ENCODE data around the gene HGFAC. TPM values are rescaled to one million over a fixed set of nuclear protein-coding genes. Genes with fewer than 3 reads are reported as not detected.
A peak's percentile ranks its signal among the peaks of the same experiment; 100 is the strongest.

HGFAC gene
- total RNA-seq, 6 donors from 2014 or later, result 0.20 to 1.1 (median 0.49) TPM; not detected in 1

DNA sequence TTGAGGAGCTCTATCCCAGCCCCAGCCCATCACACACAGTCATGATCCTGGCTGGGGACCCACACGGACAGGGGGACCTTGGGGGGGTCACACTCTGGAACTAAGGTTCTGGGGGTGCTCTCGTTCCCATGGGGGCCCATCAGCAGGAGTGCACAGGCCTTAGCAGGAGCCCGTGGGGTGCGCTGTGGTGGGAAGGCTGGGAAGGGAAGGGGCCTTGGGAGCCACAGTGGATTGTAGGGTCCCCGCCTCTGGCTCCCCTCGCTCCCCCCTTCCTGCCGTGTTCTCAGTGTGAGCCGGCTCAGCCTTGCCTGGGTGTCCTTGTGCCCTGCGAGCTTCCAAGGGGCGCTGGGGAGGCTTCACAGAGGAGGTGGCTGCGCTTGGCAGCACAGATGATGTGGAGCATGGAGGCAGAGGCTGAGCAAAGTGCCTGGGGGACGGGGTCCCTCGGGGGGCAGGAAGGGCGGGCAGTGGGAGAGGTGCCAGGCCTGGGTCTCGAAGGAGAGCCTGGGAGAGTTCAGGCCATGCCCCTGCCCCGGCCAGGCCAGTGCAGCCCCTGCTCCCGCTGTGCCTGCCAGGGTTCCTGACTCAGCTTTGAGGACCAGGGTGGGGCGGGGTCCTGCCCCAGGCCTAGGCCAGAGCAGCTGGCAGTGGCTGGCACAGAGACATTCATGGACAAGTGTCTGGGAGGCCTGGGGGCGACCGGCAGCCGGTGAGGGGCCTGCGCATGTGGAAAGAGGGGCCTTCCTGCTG is 5.5 kb upstream of the HGFAC start:
- WGBS, 2 donors, result 85 to 90% methylated on average over 7 to 22 of the region's 22 CpGs
- H3K27ac ChIP-seq, result peak overlapping the region in 1 of 4 donors; percentile 25
- ATAC-seq (ENCODE audit: low FRiP score in 2 of 2), result no peak
- no peaks in the 10 kb centered on the region for H3K9me3 ChIP-seq
- peaks cover 0 to 10% (median 5%) of the 10 kb centered on the region in 4 donors for H3K4me1 ChIP-seq
- H3K36me3 ChIP-seq, result peaks cover 0 to 14% (median 6%) of the 10 kb centered on the region in 4 donors
- TF ChIP-seq POLR2AphosphoS5 (IDR thresholded peaks at IDR 0.05), result no peak
- no peak for TF ChIP-seq POLR2A (IDR thresholded peaks at IDR 0.05)
- no peak for TF ChIP-seq EP300 (IDR thresholded peaks at IDR 0.05)
- TF ChIP-seq, protein P1, sequence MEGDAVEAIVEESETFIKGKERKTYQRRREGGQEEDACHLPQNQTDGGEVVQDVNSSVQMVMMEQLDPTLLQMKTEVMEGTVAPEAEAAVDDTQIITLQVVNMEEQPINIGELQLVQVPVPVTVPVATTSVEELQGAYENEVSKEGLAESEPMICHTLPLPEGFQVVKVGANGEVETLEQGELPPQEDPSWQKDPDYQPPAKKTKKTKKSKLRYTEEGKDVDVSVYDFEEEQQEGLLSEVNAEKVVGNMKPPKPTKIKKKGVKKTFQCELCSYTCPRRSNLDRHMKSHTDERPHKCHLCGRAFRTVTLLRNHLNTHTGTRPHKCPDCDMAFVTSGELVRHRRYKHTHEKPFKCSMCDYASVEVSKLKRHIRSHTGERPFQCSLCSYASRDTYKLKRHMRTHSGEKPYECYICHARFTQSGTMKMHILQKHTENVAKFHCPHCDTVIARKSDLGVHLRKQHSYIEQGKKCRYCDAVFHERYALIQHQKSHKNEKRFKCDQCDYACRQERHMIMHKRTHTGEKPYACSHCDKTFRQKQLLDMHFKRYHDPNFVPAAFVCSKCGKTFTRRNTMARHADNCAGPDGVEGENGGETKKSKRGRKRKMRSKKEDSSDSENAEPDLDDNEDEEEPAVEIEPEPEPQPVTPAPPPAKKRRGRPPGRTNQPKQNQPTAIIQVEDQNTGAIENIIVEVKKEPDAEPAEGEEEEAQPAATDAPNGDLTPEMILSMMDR (IDR thresholded peaks at IDR 0.05), result no peak
- H3K4me3 ChIP-seq, result no peak overlapping the region
- H3K27me3 ChIP-seq, result no peaks in the 10 kb centered on the region
- peak in 1 of 2 donors; percentile 85 for DNase-seq

DNA sequence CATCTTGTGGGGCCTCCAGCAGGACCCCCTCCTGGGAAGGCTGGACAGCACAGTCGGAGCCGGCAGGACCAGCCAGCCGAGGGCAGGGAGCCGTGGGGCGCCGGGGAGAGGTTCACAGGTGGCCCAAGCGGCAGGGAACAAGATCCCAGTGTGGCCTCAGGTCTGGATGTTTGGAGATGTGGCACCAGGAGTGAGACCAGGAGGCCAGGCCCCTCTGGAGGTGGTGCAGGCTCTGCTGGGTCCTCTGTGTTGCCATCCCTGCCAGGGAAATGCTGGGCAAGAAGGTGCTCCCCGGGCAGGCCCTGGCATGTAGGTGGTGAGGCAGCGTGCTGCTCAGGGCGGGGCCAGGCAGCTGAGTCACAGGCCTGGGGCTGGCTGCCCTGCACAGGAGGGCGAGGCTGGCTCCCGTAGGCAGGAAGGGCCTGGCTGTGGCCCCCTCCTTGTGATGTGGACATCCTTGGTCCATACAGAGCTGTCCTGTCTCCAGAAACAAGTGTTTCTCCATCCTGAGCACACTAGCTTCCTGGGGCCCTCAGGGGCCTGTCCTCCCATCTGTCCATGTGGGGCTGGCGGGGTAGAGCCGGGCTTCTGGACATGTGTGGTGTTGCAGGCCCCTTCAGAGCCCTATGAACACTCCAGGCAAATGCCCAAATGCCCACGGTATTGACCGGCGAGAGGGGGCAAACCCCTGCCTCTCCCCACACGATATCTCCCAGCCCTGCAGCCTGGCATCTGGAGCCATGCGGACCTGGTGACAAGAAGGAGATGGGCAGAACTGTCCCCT is 4.8 kb upstream of the HGFAC start:
- peaks cover 0 to 13% (median 3%) of the 10 kb centered on the region in 4 donors for H3K36me3 ChIP-seq
- H3K4me3 ChIP-seq, result no peak overlapping the region
- DNase-seq (peak; percentile 59 to 85), ATAC-seq (ENCODE audit: low FRiP score in 2 of 2) (peak; percentile 7 to 24)
- H3K9me3 ChIP-seq, result no peaks in the 10 kb centered on the region
- WGBS, 2 donors, result 83 to 87% methylated on average over 9 to 18 of the region's 19 CpGs
- no peaks in the 10 kb centered on the region for H3K27me3 ChIP-seq
- TF ChIP-seq POLR2A (IDR thresholded peaks at IDR 0.05) (no peak), EP300 (IDR thresholded peaks at IDR 0.05) (no peak), POLR2AphosphoS5 (IDR thresholded peaks at IDR 0.05) (no peak)
- TF ChIP-seq, protein P1 (IDR thresholded peaks at IDR 0.05), result no peak
- H3K4me1 ChIP-seq, result peaks cover 0 to 10% (median 5%) of the 10 kb centered on the region in 4 donors
- peak overlapping the region in 1 of 4 donors; percentile 25 for H3K27ac ChIP-seq

DNA sequence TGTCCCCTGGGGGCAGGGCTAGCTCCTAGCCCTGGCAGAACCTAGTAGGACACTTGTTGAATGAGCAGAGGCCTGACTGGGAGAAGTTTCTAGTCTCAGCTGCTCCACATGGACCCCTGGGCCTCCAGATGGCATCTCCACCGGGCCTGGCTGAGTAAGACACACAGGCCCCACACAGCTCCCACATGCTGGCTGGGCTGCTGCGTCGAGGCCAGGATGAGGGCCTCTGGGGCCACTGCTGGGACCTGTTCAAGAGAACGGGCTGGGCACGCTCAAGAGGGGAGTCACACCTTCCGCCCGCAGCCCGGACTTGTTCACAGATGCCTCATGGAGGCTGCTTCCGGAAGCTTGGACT is 4.2 kb upstream of the HGFAC start:
- TF ChIP-seq POLR2A (IDR thresholded peaks at IDR 0.05), result no peak
- TF ChIP-seq, protein P1 (IDR thresholded peaks at IDR 0.05), result no peak
- peaks cover 0 to 9% (median under 1%) of the 10 kb centered on the region in 4 donors for H3K36me3 ChIP-seq
- peaks cover 0 to 10% (median 5%) of the 10 kb centered on the region in 4 donors for H3K4me1 ChIP-seq
- no peaks in the 10 kb centered on the region for H3K9me3 ChIP-seq
- no peaks in the 10 kb centered on the region for H3K27me3 ChIP-seq
- ATAC-seq (ENCODE audit: low FRiP score in 2 of 2), result no peak
- peak in 1 of 2 donors; percentile 74 for DNase-seq
- no peak overlapping the region for H3K4me3 ChIP-seq
- WGBS, 2 donors, result 73 to 93% methylated on average over 4 to 9 of the region's 9 CpGs
- no peak overlapping the region for H3K27ac ChIP-seq

GRCh38 chr4:3437998-3438846 is 3.5 kb upstream of the HGFAC start:
- 78 to 85% methylated on average over 6 to 17 of the region's 28 CpGs for WGBS, 2 donors
- TF ChIP-seq, protein P1 (IDR thresholded peaks at IDR 0.05), result no peak
- TF ChIP-seq EP300 (IDR thresholded peaks at IDR 0.05) (no peak), POLR2AphosphoS5 (IDR thresholded peaks at IDR 0.05) (no peak), POLR2A (IDR thresholded peaks at IDR 0.05) (no peak)
- Histone ChIP-seq H3K4me1 (peaks cover 0 to 14% (median 6%) of the 10 kb centered on the region in 4 donors), H3K27me3 (no peaks in the 10 kb centered on the region), H3K27ac (no peak overlapping the region), H3K9me3 (no peaks in the 10 kb centered on the region), H3K36me3 (peaks cover 0 to 3% (median 0%) of the 10 kb centered on the region in 4 donors), H3K4me3 (no peak overlapping the region)
- ATAC-seq (ENCODE audit: low FRiP score in 2 of 2) (no peak), DNase-seq (peak in 1 of 2 donors; percentile 70)

Data from upper lobe of left lung (tissue), 6 donors.